ENCODE data around the gene ACVR2B.
"Not testable (repeated sequence)": the region's sequence is repeated elsewhere in the genome, so short reads cannot be mapped to it uniquely, and the experiment has no call there.

ACVR2B gene

GRCh38 chr3:38453075-38453912 is at the start of gene ACVR2B:
TSS of gene ACVR2B (plus strand) at chr3:38453890. CDS start at chr3:38454323, 433 bp downstream.
- peak; percentile 46 for DNase-seq (ENCODE audit: low read depth)

- no peak for DNase-seq (ENCODE audit: low read depth)
Measured at GRCh38 chr3:38404286-38404685, 49.4 kb upstream of the ACVR2B start.

- no peak for DNase-seq (ENCODE audit: low read depth)
Measured at GRCh38 chr3:38411591-38411990, 42.1 kb upstream of the ACVR2B start.

- DNase-seq (ENCODE audit: low read depth) = not testable (repeated sequence)
Measured at GRCh38 chr3:38420758-38421157, 32.9 kb upstream of the ACVR2B start.

- DNase-seq (ENCODE audit: low read depth) = no peak
Measured at GRCh38 chr3:38421679-38422336, 31.9 kb upstream of the ACVR2B start.

GRCh38 chr3:38426798-38427426 is 26.8 kb upstream of the ACVR2B start:
- not testable (repeated sequence) for DNase-seq (ENCODE audit: low read depth)

- DNase-seq (ENCODE audit: low read depth) = not testable (repeated sequence)
Measured at GRCh38 chr3:38432871-38433658, 20.6 kb upstream of the ACVR2B start.

- DNase-seq (ENCODE audit: low read depth) = not testable (repeated sequence)
Measured at GRCh38 chr3:38433661-38434060, 20.0 kb upstream of the ACVR2B start.

GRCh38 chr3:38438436-38439069 is 15.1 kb upstream of the ACVR2B start:
- DNase-seq (ENCODE audit: low read depth) = not testable (repeated sequence)

GRCh38 chr3:38443205-38443604 is 10.5 kb upstream of the ACVR2B start:
- DNase-seq (ENCODE audit: low read depth) = not testable (repeated sequence)

GRCh38 chr3:38446085-38446686 is 7.5 kb upstream of the ACVR2B start:
- DNase-seq (ENCODE audit: low read depth) = no peak

- no peak for DNase-seq (ENCODE audit: low read depth)
Measured at GRCh38 chr3:38446812-38447211, 6.9 kb upstream of the ACVR2B start.

GRCh38 chr3:38450853-38451252 is 2.8 kb upstream of the ACVR2B start:
- no peak for DNase-seq (ENCODE audit: low read depth)

GRCh38 chr3:38453913-38454177 is 155 bp downstream of the ACVR2B start:
- DNase-seq (ENCODE audit: low read depth) = no peak

- no peak for DNase-seq (ENCODE audit: low read depth)
Measured at GRCh38 chr3:38454178-38454883, 641 bp downstream of the ACVR2B start.

GRCh38 chr3:38454884-38455638 is 1.4 kb downstream of the ACVR2B start:
- DNase-seq (ENCODE audit: low read depth) = no peak

GRCh38 chr3:38455639-38456430 is 2.1 kb downstream of the ACVR2B start:
- DNase-seq (ENCODE audit: low read depth) = no peak

GRCh38 chr3:38457111-38458003 is 3.7 kb downstream of the ACVR2B start:
- DNase-seq (ENCODE audit: low read depth) = no peak

All from stimulated activated CD8-positive, alpha-beta memory T cell treated with anti-CD3 and anti-CD28 coated beads, Interleukin-12 subunit alpha, Interleukin-12 subunit beta, amount 100 ng/mL, for 1 hour (primary cell).